Activated CD4-positive, alpha-beta T cell treated with anti-CD3 and anti-CD28 coated beads, Interleukin-2, amount 10 ng/mL, durations not matched to agents 7 days and 5 days (primary cell): Measurements from ENCODE around the gene UNC5B. TPM values are rescaled to one million over a fixed set of nuclear protein-coding genes. Genes with fewer than 3 reads are reported as not detected.

Experiments
- CTCF ChIA-PET: fragments of 350-600 bp; sonication (Branson Sonifier 250); formaldehyde crosslinking; loops from one replicate; lab custom pipeline; 2021; ENCODE audit warnings: antibody characterized with exemption; lab: Charles Lee
- POLR2A ChIA-PET: fragments of 350-600 bp; sonication (Branson Sonifier 250); formaldehyde crosslinking; loops from one replicate; lab custom pipeline; 2021; ENCODE audit warnings: antibody characterized with exemption; lab: Charles Lee
- DNase-seq: peaks from one replicate; pipeline ENCODE4 v3.0.0-alpha.2; 2020
- H3K27ac Mint-ChIP-seq: one replicate; pipeline ENCODE4 v1.8.0; 2021; ENCODE audit warnings: mild to moderate bottlenecking, moderate library complexity, mixed read lengths
- H3K27me3 Mint-ChIP-seq: one replicate; pipeline ENCODE4 v1.8.0; 2021; ENCODE audit warnings: mixed read lengths
- H3K36me3 Mint-ChIP-seq: one replicate; pipeline ENCODE4 v1.8.0; 2021; ENCODE audit warnings: low read depth, mixed read lengths
- H3K4me1 Mint-ChIP-seq: one replicate; pipeline ENCODE4 v1.8.0; 2021; ENCODE audit warnings: mixed read lengths
- H3K4me3 Mint-ChIP-seq: one replicate; pipeline ENCODE4 v1.8.0; 2021; ENCODE audit warnings: mild to moderate bottlenecking, moderate library complexity, mixed read lengths
- H3K9me3 Mint-ChIP-seq: one replicate; pipeline ENCODE4 v1.8.0; 2021; ENCODE audit warnings: mixed read lengths
- total RNA-seq, 2 experiments: library from RNA; stranded (reverse); gene quantifications; one replicate each; pipeline ENCODE4 v1.2.3, GENCODE V29; 2021

UNC5B gene
- total RNA-seq, 2 experiments from 2014 or later: not detected

DNA sequence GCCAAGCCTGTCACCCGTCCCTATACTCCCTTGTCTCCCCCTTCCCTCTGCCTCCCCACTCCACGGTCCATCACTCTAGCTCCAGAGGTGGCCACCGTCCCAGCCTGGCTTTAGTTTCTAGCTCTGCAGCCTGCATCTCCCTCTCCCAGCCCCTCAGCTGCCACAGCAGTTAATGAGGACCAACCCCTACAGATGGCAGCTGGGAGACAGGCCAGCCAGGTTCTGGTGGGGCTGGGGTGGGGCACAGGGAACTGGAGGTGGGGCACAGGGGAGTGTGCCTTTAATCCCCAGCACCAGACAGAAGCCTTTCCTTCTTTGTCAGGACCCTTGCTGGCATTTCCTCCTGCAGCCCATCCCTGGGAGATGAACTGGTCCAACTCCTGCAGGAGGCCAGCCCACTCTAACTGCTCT, 21.1 kb downstream of the UNC5B start:
- H3K36me3 Mint-ChIP-seq: no peaks in the 10 kb centered on the region
- H3K9me3 Mint-ChIP-seq: no peaks in the 10 kb centered on the region
- H3K27ac Mint-ChIP-seq: no peak overlapping the region
- peaks cover 1% of the 10 kb centered on the region for H3K27me3 Mint-ChIP-seq
- ChIA-PET CTCF (no interaction called here), POLR2A (no interaction called here)
- H3K4me3 Mint-ChIP-seq: no peak overlapping the region
- DNase-seq: no peak
- H3K4me1 Mint-ChIP-seq: no peaks in the 10 kb centered on the region

DNA sequence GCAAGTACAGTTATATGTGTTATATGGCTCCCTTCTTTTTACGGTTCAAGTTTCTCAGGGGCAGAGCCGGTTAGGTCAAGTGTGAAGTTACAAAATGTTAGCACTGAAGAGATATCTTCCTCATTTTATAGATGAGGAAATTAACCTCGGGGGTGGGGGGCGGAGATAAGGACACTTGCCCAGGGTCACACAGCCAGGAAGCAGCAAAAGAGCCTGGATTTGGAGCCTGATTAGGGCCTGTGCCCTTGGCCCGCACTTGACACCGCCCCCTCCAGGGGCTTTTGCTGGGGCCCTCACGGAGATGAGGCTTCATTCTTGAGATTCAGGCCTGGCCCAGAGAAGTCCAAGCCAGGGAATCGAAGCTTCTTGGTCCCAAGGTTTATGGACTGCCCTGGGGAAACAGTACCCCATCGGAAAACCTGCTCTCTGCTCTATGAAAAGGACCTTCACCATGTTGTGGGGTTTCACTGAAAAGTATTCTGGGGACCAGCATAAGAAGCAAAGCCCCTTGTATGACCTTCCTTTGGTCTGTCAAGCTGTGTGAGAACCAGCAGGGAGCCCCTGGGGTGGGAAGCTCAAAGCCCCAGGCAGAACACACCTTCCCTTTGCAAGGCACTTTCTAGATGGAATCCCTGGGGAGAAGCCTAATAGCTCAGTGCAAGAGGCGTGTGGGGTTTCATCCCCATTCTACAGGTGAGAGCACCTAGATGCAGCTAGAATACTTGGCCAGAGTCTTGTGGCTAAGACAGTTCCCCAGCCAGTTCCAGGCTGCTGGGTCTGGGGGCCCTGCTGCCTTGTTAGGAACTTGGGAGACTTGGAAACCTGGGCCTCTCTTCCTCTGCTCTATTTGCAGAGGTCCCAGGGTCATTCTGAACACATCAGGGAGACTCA, 21.9 kb downstream of the UNC5B start:
- Mint-ChIP-seq H3K27me3 (peaks cover 1% of the 10 kb centered on the region), H3K4me3 (no peak overlapping the region), H3K9me3 (no peaks in the 10 kb centered on the region), H3K27ac (no peak overlapping the region), H3K4me1 (no peaks in the 10 kb centered on the region), H3K36me3 (no peaks in the 10 kb centered on the region)
- no peak for DNase-seq
- ChIA-PET CTCF (no interaction called here), POLR2A (interaction anchor here (0.5 kb wide), 1 partner anchor 30 kb away, joined by 5 read pairs; no protein-coding TSS in a partner anchor)

DNA sequence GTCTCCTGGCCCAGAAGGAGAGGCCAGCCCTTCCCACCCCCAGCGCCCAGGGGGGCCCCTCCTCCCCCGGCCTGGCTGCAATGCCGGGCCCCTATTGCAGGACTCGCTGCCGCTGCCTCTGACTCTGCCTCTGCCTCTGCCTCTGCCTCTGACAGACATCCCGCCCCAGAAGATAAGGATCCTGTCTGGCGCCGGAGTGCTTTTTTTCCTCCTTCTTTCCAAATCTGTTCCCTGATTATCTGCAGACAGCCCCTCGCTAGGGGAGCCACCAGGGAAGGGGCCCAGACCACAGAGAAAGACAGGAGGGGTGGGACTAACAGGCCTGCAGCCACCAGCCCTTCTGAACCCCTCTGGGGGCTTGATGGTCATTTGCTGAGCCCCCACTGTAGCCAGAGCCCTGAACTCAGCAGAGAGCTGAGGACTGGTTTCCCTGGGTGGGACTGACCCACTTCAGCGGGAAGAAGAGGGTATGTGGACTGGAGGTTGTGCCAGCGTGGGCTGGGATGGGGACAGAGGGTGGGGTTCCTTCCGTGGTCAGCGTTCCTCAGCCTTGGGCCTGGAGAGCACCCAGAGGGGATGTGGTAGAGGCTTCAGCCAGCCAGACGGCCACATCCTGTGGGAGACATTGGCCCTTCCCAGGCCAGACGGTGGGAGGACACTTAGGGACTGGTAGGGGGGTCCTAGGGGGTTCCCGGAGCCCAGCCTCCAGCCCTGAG, 22.8 kb downstream of the UNC5B start:
- ChIA-PET POLR2A (no interaction called here), CTCF (no interaction called here)
- no peaks in the 10 kb centered on the region for H3K36me3 Mint-ChIP-seq
- no peak for DNase-seq
- H3K27me3 Mint-ChIP-seq: peaks cover 1% of the 10 kb centered on the region
- no peaks in the 10 kb centered on the region for H3K4me1 Mint-ChIP-seq
- H3K27ac Mint-ChIP-seq: no peak overlapping the region
- H3K4me3 Mint-ChIP-seq: no peak overlapping the region
- H3K9me3 Mint-ChIP-seq: no peaks in the 10 kb centered on the region

DNA sequence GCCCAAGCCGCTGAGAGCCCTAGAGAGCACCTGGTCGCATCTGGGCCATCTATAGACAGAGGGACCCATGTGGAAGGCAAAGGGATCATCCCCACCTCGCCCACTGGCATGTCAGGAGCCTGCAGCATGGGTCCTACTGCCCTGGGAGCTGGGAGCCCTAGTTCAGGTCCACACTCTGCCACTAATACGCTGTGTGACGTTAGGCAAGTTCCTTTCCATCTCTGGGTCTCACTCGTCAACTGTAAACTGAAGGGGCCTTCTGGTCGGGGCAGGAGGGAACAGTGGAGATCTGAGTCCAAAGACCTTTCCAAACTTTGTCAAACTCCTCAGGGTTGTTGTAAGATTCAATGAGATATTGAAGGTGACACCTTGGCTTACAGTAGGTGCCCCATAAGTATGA, 23.4 kb downstream of the UNC5B start:
- POLR2A ChIA-PET: no interaction called here
- H3K27ac Mint-ChIP-seq: no peak overlapping the region
- no peaks in the 10 kb centered on the region for H3K36me3 Mint-ChIP-seq
- peaks cover 1% of the 10 kb centered on the region for H3K27me3 Mint-ChIP-seq
- no peaks in the 10 kb centered on the region for H3K4me1 Mint-ChIP-seq
- CTCF ChIA-PET: no interaction called here
- no peaks in the 10 kb centered on the region for H3K9me3 Mint-ChIP-seq
- no peak for DNase-seq
- no peak overlapping the region for H3K4me3 Mint-ChIP-seq

DNA sequence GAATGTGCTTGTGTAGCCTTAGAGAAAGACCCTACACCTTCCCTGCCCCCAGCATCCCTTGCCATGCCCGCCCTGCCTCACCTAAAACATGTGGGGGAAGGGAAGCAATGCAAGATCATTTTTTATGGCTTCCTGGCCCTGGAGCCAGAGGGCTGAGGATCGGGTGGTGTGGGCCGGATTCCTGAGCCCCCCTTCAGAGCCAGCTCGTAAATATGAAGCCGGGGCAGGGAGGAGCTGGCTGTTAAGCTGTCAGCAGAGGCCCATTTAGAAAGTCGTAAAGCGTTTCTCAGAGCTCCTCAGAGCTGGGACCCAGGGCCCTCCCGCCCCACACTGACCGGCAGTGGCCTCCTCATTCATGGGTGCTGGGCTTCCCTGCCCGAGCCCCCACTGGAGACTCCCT, 23.9 kb downstream of the UNC5B start:
- no peaks in the 10 kb centered on the region for H3K4me1 Mint-ChIP-seq
- H3K27me3 Mint-ChIP-seq: peaks cover 1% of the 10 kb centered on the region
- no peak overlapping the region for H3K27ac Mint-ChIP-seq
- no peaks in the 10 kb centered on the region for H3K9me3 Mint-ChIP-seq
- ChIA-PET POLR2A (no interaction called here), CTCF (no interaction called here)
- DNase-seq: no peak
- H3K36me3 Mint-ChIP-seq: no peaks in the 10 kb centered on the region
- H3K4me3 Mint-ChIP-seq: no peak overlapping the region

DNA sequence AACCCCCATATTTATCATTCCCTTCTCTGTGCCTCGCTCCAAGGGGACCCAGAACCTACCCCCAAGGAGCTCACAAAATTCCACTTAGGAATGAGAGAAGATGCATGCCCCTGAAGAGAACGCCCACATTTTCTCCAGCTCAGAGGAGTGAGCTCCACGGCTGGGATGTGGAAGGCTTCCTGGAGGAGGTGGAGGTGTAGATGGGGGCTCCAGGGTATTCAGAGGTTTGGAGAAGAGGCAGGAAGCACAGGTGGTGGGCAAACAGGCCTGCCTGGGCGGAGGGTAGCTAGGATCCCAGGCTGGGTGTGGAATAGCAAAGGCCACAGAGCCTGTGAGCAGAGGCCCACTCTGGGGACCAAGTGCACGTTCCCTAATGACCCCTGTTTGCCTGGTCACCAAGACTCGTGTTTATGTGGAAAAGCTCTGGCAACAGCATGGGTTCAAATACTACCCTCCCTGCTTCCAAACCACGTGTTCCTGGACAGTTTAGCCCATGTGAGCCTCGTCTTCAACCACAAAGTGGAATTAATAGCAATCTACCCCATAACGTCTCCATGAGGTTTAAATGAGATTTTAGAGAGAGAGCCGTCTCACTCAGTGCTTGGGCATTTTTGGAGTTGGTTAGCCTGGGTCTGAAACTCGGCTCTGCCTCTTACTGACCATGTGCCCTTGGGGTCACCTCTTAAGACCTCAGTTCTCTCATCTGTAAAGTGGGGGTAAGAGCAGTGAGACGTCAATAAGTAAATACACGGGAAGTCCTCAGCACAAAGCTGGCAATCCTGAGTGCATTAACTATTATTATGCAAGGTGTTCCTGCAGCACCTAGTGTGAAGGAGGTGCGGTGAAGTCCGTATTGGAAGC, 24.7 kb downstream of the UNC5B start:
- DNase-seq: no peak
- CTCF ChIA-PET: interaction anchor here (0.8 kb wide), 1 partner anchor 31 kb away, joined by 3 read pairs; no protein-coding TSS in a partner anchor

DNA sequence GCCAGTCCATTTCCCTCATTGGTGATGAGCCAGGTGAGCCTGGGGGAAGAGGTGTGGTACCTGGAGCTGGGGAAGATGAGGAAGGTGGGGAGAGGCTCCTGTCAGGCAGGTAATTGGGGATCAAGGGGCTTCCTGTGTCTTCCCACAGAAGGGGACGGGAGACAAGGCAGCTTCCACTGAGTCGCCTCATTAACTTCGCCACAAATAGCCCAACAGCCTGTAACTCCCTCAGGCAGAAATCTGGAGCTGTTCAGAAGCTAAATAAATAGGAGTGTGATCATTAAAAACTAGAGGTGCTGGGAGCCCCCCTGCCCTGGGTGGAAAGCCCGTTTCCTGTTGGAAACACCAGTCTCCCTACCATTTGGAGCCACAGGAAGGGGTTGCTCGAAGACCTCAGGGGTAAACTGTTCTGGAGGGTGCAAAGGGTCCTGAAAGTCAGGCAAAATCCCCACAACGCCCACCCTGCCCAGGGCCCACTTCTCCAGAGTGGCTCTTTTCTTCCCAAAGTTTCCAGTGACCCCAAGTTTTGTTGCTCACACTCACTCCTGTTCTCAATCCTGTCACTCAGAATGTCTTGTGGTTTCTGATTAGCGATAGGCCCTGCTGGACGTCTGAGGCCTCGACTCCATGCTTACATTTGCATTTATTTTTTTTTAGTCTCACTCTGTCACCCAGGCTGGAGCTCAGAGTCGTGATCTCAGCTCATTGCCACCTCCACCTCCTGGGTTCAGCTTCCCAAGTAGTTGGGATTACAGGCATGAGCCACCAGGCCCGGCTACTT, 25.7 kb downstream of the UNC5B start:
- Mint-ChIP-seq H3K4me1 (no peaks in the 10 kb centered on the region), H3K27me3 (no peaks in the 10 kb centered on the region), H3K27ac (no peak overlapping the region), H3K4me3 (no peak overlapping the region), H3K9me3 (no peaks in the 10 kb centered on the region), H3K36me3 (no peaks in the 10 kb centered on the region)
- POLR2A ChIA-PET: interaction anchor here (0.7 kb wide), 1 partner anchor 224 kb away, joined by 3 read pairs; no protein-coding TSS in a partner anchor
- no peak for DNase-seq
- CTCF ChIA-PET: interaction anchor here (0.8 to 1.7 kb wide), 2 partner anchors 8 to 31 kb away, joined by 3 read pairs; no protein-coding TSS in a partner anchor

More for the DNA sequence above, 24.7 kb downstream of the UNC5B start:
- H3K9me3 Mint-ChIP-seq: no peaks in the 10 kb centered on the region
- POLR2A ChIA-PET: no interaction called here
- H3K4me1 Mint-ChIP-seq: no peaks in the 10 kb centered on the region
- no peaks in the 10 kb centered on the region for H3K36me3 Mint-ChIP-seq
- no peak overlapping the region for H3K27ac Mint-ChIP-seq
- H3K27me3 Mint-ChIP-seq: peaks cover 1% of the 10 kb centered on the region
- H3K4me3 Mint-ChIP-seq: no peak overlapping the region

DNA sequence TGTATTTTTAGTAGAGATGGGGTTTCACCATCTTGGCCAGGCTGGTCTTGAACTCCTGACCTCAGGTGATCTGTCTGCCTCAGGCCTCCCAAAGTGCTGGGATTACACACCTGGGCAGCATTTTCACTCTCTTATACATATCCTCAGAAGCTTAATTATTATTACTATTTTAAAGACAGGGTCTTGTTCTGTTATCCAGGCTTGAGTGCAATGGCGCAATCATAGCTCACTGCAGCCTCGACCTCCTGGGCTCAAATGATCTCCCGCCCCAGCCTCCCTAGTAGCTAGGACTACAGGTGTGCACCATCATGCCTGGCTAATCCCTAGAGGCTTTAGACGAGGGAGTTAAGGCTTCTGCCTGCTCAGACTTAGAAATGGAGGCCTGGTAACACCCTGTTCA, 26.3 kb downstream of the UNC5B start:
- Mint-ChIP-seq H3K27ac (no peak overlapping the region), H3K4me3 (no peak overlapping the region), H3K4me1 (no peaks in the 10 kb centered on the region), H3K9me3 (no peaks in the 10 kb centered on the region), H3K27me3 (no peaks in the 10 kb centered on the region), H3K36me3 (no peaks in the 10 kb centered on the region)
- no peak for DNase-seq
- CTCF ChIA-PET: interaction anchor here (0.7 to 1.7 kb wide), 2 partner anchors 9 to 1575 kb away, joined by 3 read pairs; no protein-coding TSS in a partner anchor
- POLR2A ChIA-PET: interaction anchor here (0.7 kb wide), 1 partner anchor 224 kb away, joined by 3 read pairs; no protein-coding TSS in a partner anchor

DNA sequence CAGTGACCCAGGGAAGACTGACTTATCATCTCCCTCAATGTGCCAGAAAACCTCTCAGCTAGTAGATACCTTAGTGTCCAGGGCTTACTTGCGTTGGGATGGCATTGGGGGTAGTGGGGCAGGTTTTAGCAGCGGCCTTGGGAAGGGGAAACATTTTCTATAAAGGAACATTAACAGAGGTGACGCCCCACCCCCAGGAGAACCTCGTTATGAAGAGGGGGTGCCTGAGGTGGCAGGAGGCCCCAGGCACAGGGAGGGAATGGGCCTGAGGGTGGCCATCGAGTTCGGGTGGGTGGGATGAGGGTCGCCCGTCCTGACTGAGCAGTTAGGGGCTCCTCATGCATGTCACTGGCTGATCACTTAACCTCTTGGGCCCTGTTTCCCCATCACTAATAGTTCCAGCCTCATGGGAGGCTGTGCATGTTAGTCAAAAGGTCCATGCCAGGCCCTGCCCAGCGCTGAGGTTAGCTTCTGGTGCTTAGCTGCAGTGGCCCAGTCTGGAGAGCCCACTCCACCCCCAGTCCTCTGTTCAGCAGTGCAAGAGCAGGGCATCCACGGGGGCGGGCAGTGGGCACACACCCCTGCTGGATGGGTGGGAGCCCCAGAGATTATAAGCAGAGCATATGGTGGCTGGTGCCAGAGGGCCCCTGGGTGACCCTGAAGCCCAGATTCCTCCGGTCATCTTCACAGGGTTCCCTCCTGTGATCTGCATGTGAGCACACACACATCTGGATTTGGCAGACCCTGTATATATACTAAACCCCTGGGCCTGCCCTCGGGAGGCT, 27.0 kb downstream of the UNC5B start:
- CTCF ChIA-PET: interaction anchor here (0.7 to 1.7 kb wide), 2 partner anchors 9 to 1575 kb away, joined by 3 read pairs; no protein-coding TSS in a partner anchor
- no peaks in the 10 kb centered on the region for H3K4me1 Mint-ChIP-seq

DNA sequence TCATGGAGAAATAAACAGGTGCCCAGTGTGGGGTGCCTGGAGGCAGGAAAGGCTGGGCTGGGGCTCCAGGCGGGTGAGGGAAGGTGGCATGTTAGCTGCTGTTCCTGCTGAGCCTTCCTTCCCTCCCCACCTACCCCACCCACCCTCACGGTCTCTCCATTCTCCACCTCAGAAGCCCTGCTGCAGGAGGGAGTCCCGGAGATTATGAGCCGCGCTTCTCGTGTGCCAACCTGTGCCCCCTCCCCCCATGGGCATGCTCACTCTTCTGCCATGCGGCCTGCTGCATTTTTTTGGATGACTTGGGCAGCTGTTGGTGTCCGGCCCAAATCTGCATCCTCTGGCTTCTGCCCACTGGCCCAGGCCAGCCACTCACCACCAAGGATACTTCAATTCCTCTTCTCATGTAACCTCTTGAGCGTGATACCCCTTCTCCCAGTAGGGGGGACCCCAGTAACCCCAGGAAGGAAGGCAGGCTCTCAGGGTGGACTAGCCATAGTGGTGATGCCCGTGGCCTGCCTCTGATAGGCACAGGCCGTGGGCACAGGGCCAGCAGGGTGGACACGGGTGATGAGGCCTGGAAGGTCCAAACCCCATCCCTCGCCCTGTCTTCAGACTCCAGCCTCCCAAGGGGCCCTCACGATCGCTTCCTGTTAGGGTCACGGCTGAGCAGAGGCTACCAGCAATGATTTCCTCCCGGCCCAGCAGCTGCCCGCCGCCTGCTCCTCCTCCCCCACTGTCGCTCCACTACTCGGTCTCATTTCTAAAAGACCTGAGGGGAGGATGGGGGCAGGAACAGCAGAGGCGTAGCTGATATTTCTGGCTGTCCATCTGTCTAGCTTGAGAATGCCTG, 27.8 kb downstream of the UNC5B start:
- H3K36me3 Mint-ChIP-seq: no peaks in the 10 kb centered on the region
- H3K27ac Mint-ChIP-seq: no peak overlapping the region
- no peaks in the 10 kb centered on the region for H3K4me1 Mint-ChIP-seq
- no peak overlapping the region for H3K4me3 Mint-ChIP-seq
- CTCF ChIA-PET: interaction anchor here (1.7 kb wide), 1 partner anchor 10 kb away, joined by 3 read pairs; no protein-coding TSS in a partner anchor
- DNase-seq: no peak
- H3K27me3 Mint-ChIP-seq: peaks cover 7% of the 10 kb centered on the region
- no peaks in the 10 kb centered on the region for H3K9me3 Mint-ChIP-seq
- POLR2A ChIA-PET: no interaction called here

More for the DNA sequence above, 27.0 kb downstream of the UNC5B start:
- no peaks in the 10 kb centered on the region for H3K9me3 Mint-ChIP-seq
- no peak for DNase-seq
- POLR2A ChIA-PET: no interaction called here
- H3K27ac Mint-ChIP-seq: no peak overlapping the region
- no peaks in the 10 kb centered on the region for H3K36me3 Mint-ChIP-seq
- H3K4me3 Mint-ChIP-seq: no peak overlapping the region
- no peaks in the 10 kb centered on the region for H3K27me3 Mint-ChIP-seq
